A673 (cell line): ENCODE data around the gene SLC25A21.

ENCODE experiments used
- CTCF ChIP-seq: fragments of 300-800, 200-600 bp; sonication (generic); conservative IDR thresholded peaks from 2 replicates; pipeline ENCODE4 v1.5.1; 2017; ENCODE audit warnings: low read depth, mild to moderate bottlenecking, antibody characterized with exemption, low read length, moderate library complexity, mixed read lengths
- EZH2 ChIP-seq: fragments of 200-600 bp; sonication (generic); IDR thresholded peaks from 2 replicates; pipeline ENCODE4 v1.6.1; 2017; ENCODE audit warnings: borderline replicate concordance, low read depth, mild to moderate bottlenecking, mixed read lengths, antibody characterized with exemption, low read length; ENCODE audit not compliant: poor library complexity, severe bottlenecking

- TF ChIP-seq CTCF (no peak), EZH2 (no peak)
These were observed 151.0 kb downstream of the SLC25A21 start for GRCh38 chr14:37021390-37021789.
